Renal pelvis (tissue), 4 donors: ENCODE data around the gene RAB1B. TPM values are rescaled to one million over a fixed set of nuclear protein-coding genes. Genes with fewer than 3 reads are reported as not detected.
"Not testable (repeated sequence)": the region's sequence is repeated elsewhere in the genome, so short reads cannot be mapped to it uniquely, and the experiment has no call there.

ENCODE experiments used
- DNase-seq: peaks from one replicate; pipeline ENCODE4 v3.0.0-alpha.2; 2013
- polyA plus RNA-seq, 3 donors: library from polyadenylated mRNA; unstranded; fragments of 120-200 nt; gene quantifications; one replicate each; pipeline ENCODE4 v1.2.1, GENCODE V29; 2013; ENCODE audit not compliant: insufficient read length in 3 of 3

RAB1B gene
- polyA plus RNA-seq, 3 donors = 129 to 152 (median 142) TPM

DNA sequence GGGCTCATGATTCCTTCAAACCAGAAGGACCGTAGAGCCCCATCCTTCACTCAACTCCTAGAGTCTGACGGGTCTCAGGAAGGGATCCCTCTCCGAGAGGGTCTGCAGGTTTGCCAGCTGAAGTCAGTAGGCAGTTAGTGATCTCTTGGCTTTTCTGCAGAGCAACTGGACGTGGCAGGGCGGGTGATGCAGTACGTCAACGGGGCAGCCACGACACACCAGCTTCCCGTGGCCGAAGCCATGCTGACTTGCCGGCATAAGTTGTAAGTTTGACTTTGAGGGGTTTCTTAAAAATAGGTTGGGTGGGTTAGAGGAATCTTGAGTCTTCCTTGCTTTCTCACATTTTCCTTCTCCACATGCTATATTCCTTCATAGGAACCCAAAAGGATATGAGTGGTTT, 33.3 kb upstream of the RAB1B start:
- DNase-seq = no peak

DNA sequence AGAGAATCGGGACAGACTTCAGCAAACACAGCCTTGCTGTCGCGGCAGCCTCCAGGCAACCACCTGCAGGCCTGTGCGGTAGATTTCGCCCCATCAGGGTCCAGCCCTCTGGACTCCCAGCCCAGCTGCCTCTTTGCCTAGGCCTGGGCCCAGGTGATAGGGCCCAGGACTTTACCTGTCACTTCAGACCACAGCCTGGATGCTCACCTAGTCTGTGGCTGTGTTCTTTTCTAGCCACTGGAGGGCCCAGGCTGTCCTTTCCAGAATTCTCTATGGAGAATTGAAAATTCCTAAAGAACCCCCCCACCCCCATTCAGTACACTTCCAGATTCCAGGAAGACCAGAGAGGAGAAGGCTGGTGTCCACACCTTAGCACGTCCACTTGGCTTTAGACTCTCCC, 30.6 kb upstream of the RAB1B start:
- no peak for DNase-seq

DNA sequence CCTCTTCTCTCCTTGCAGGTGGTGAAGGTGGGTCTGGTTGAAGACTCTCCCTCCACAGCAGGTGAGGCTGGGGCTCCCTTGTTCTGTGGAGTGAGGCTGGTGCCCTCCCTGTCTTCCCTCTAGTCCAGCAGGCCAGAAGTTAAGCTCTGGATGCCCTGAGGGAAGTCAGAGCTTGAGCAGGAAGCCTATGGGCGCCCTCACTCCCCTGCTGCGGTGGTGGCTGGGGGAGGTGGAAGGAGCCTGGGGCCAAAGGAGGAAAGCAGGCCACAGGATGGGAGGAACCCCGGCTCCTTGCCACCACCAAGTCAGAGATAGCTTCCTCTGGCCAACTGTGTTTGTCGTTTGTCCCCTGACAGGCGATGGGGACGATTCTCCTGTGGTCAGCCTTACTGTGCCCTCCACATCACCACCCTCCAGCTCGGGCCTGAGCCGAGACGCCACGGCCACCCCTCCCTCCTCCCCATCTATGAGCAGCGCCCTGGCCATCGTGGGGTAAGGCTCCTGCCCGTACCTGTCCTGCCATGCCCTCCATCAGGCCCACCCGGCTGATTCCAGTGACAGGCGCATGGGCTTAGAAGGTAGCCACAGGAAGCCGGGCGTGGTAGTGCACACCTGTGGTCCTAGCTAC, 29.5 kb upstream of the RAB1B start:
- no peak for DNase-seq

DNA sequence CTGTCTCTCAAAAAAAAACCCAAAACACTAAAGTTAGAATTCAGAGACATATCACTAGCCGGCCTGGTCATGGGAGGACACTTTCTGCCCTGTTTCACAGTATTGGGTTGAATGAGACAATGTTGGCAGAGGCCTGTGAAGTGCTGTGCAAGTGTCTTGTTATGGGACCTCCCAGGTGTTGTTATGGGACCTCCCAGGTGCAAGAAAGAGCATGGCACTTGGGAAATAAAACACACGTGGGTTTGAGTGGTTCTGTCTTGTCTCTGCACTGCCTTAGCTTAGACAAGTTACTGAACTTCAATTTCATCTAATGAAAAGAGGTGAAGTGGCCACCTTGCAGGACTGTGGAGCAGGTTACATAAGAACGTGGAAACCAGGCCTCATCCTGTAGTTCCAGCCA, 28.9 kb upstream of the RAB1B start:
- no peak for DNase-seq

DNA sequence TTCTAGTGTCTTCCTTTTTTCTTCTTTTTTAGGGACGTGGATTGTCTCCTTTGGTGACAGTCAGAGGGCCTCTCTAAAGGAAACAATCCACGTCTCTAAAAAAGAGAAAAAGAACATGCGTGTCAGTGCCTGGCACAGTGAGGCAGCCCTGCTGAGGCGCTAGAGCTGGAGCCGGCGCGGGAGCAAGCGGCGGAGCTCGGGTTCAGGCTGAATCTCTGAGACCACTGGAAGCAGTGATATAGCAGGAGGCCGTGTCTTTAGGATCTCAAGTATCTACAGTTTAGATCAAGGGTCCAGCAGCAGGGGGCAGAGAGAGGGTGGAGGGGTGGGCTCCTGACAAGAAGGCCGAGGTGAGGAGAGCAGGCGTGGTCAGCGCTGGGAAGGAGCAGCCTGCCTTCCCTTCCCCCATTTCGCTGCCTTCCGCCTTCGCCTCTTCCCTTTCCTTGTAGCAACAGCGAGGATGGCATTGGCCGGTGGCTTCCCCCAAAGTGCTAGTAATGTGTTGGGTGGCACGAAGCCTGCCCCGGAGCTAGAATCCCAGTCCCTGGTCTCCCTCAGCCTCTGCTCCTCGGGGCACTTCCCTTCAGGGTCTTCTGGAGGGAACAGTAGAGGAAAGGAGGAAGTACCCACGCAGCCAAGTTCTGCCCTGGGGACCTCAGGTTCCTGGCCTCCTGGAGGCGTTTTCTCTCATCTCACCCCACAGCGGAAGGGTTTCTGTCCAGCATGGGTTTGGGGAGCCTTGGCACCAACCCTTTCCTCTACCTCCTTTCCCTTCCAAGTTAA, 28.2 kb upstream of the RAB1B start:
- DNase-seq = no peak

DNA sequence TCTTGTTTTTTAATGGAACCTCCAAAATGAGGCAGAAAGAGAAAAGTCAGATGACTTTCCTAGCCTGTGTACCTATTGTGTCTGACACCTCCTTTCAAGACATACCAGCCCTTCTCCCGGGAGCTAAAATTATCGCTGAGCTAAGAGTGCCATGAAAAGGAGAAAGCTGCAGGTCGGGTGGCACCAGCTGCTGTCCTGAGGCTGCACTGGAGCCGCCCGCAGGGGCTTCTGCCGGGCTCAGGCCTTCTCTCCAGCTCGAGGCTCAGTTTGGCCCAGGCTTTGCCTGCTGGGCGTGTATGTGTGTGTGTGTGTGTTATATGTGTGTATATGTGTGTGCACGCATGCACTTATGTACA, 27.7 kb upstream of the RAB1B start:
- no peak for DNase-seq

DNA sequence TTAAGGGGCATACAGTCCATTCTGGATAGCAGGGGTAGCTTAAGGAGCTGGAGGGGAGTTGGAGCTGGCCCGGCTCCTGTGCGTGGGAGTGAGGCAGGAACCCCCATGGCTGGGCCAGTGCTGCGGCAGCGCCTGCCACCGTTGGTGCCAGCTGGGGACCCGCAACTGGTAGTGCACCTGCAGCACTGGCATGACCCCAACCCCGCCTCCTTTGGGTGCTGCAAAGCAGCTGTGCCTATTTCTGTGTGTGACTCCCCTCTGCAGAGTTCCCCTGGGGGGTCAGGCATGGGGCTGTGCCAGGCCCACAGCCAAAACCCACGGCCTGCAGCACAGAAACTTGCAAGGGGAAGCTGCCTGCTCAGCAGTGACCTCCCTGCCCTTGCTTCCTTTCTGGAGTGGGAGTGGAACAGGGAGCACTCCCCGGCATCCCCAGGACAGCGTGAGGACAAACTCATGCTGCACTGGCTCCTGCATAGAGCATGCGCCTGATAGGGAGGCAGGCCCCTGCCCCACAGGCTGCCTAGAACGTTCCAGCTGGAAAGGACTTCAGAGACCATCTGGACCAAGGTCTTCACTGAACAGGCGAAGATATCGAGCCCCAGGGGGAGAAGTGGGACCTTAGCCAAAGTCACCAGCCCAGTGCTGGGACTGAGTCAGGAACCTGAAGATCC, 26.2 kb upstream of the RAB1B start:
- no peak for DNase-seq

DNA sequence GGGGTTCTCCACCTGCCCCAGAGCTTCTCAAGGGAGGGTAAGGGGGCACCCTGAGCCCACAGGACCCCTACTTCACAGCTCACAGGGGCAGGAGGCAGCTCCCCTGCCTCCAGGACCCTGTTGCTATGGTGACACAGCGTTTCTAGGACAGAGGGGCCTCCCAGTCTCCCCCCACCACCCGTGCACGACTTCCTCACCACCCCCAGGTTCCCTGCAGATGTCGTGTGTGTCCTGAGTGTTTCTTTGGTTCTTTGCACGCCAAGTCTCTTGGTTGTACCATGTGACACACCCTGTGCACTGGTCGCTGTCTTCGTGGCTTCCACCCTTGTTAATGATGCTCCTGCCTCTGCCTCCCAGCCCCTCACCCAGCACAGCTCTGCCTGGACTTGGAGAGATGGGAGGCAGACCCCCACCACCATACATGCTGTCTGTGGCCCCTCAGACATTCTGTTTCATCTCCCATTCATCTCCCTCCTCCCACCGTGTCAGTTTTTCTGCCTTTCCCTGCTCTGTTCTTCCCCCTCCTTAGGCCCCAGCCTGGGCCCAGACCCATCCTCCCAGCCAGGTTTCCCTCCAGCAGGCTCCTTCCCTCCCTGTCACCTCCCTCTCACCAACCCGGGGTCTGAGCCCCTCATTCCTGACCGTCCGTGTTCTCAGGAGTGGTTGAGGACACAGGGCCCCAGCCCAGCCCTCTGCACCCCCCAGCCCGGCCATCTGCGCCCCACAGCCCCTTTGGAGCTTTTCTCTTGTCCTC, 24.5 kb upstream of the RAB1B start:
- DNase-seq = no peak

DNA sequence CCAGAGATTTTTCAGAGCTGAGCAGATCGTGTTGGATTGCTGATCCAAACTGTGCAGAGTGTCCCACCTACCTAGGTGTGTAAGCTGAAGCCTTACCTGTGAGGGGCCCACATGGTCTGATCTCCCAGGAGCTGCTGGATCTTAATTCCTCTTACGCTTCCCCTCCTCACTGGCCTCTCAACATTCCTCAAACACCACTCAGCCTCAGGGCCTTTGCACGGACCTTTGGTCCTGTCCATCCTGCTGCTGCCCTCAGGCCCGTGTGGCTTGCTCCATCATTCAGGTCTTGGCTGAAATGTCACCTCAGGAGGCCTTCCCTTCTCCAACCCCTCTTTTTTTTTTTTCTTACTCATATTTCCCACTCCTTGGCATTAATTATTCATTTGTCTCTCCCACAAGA, 21.1 kb upstream of the RAB1B start:
- no peak for DNase-seq

DNA sequence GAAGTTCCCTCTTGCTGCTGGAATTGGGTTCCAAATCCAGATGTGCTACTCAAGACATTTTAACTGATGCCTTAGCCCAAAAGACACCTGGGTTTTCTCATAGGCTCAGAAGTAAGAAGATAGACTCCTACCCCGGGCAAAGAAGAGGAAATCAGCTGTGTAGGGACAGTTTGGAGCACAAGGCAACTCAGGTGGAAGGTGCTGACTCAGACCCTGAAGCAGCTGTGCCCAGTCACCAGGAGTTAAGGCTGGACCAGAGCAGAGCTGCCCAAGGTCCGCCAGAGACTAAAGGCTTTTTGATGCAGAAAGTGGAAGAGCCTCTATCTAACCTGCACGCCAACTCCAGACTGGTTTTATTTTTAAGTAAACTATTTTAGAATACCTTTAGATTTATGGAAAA, 20.6 kb upstream of the RAB1B start:
- no peak for DNase-seq

DNA sequence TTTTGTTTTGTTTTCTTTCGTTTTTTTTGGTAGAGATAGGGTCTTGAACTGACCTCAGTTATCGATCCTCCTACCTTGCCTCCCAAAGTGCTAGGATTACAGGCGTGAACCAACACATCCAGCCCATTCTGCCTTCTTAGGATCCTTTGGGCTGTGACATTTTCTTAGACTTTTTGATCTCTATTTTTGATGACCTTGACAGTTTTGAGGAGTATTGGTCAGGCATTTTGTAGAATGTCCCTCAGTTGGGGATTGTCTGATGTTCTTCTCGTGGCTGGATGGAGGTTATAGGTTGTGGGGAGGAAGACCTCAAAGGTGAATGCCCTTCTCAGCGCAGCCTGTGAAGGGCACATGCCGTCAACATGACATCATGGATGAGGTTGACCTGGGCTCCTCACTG, 19.5 kb upstream of the RAB1B start:
- DNase-seq = no peak

DNA sequence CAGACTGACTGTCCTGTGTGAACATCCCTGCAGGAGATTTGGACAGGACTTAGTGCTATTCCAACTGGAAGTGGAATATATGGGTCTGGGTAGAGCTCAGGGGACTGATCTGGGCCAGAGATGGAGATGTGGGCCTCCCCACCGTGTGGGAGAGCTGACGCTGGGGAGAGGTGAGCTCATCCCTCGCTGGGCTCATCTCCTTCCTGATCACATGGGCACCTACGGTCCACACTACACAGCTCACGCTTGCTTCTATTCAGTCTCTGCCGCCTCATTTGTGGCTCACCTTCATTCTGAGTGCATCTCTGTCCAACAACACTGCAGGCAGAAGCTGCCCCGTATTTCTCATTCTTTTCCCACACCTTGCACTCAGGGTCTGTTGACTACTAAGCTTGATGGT, 16.6 kb upstream of the RAB1B start:
- no peak for DNase-seq

DNA sequence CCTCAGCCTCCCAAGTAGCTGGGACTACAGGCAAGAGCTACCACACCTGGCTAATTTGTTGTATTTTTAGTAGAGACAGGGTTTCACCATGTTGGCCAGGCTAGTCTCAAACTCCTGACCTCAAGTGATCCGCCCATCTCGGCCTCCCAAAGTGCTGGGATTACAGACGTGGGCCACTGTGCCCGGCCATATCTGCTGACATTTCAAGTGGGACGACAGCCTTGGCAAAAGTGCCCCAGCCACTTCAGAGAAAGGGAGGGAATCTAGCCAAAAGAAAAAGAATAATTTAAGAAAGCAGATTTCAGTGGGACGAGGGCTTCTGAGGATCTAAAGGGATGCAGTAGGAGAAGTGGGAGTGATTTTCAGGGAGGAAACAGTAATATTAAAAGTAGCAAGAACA, 15.4 kb upstream of the RAB1B start:
- not testable (repeated sequence) for DNase-seq

DNA sequence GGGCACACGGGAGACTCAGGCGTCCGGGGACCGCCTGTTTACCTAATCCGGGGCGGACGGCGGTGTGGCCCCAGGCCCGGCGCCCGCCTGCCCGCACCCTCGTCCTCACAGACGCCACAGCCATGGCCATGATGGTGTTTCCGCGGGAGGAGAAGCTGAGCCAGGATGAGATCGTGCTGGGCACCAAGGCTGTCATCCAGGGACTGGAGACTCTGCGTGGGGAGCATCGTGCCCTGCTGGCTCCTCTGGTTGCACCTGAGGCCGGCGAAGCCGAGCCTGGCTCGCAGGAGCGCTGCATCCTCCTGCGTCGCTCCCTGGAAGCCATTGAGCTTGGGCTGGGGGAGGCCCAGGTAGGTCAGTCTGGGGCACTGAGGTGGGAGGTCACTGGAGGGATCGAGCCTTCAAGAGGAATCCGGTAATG, 10.0 kb upstream of the RAB1B start:
- no peak for DNase-seq

DNA sequence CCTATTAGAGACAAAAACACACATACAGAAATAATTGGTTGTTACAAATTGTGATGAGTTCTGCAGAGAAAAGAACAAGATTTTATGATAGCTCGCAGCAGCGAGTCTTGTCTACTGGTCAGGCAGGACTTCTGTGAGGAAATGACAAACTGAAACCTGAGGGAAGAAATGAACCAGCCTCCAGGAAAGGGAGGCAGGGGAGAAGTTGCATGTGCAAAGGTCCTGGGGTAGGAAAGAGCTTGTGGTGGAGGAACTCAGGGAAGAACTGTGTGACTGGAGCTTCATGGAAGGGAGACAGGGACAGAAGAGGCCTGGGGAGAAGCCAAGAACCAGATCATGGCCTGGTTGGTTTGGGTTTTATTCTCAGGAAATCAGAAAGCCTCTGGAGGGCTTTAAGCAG, 9.2 kb upstream of the RAB1B start:
- DNase-seq = no peak

DNA sequence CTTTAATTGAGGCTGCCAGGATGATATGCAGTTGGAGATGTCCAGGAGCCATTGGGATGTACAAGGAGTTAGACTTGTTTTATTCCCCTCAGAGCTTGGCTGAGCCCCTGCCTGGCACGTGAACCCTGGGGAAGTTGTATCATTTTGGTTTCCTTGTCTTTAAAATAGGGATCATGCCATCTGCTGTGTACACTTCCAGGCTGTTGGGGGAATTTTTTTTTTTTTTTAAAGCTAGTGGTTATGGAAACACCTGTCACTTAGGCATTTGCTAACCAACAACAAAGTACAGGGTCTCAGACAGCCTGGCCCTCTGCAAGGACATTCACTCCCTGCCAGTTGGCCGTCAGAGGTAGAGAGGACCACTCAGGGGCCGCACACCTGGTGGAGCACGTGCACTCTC, 8.5 kb upstream of the RAB1B start:
- DNase-seq = no peak

DNA sequence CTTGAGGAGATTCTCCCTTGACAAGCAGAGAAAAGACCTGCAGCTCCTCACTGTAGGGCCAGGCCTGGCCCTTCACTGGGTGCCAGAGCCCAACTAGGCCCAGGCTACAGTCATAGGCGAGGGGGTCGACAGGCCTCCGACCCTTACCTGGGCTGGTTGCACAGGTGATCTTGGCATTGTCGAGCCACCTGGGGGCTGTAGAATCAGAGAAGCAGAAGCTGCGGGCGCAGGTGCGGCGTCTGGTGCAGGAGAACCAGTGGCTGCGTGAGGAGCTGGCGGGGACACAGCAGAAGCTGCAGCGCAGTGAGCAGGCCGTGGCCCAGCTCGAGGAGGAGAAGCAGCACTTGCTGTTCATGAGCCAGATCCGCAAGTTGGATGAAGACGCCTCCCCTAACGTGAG, 6.9 kb upstream of the RAB1B start:
- no peak for DNase-seq

DNA sequence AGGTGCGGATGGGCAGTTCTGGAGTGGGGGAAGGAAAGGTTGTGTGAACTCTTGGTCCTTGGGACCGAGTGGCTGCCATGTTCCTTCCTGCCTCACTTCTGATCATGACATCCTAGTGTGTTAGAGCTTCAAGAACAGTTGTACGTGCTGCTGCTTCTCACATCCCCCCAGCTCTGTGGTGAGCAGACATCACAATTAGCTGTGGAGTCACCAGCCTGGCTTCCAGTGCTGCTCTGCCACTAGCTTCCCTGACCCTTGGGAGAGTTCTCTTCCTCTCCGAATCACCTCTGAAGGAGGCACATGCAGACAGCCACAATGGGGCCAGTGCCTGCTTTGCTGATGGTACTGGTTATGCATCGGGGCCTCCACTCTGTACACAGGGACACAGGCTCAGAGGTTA, 6.2 kb upstream of the RAB1B start:
- DNase-seq = no peak

DNA sequence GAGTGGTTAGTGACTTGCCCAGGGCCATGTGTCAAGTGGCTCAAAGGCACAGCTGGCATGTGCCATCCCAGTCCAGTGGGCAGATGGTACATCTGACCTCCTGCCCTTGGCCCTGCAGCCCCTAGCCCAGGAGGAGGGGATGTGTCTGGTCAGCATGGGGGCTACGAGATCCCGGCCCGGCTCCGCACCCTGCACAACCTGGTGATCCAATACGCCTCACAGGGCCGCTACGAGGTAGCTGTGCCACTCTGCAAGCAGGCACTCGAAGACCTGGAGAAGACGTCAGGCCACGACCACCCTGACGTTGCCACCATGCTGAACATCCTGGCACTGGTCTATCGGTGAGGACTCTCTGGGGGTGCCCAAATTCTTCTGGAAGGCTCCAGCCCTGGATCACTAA, 5.7 kb upstream of the RAB1B start:
- DNase-seq = no peak

DNA sequence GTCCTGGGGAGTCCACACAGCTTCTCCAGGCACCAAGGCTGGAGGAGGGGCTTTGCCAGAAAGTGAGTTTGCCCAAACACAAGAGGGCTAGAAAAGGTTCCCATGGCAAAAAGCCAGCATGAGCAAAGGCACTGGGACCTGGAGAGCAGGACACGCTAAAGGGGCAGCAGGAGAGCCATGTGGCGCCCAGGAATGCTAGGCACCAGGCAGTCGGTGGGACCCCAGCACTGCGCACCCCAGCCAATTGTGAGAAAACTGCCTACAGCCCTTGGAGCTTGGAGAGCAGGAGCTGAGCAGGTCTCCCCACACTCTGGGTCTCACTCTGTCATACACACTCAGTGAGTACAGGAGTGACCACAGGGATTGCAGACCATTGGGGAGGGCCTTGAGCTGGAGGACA, 5.2 kb upstream of the RAB1B start:
- DNase-seq = no peak

DNA sequence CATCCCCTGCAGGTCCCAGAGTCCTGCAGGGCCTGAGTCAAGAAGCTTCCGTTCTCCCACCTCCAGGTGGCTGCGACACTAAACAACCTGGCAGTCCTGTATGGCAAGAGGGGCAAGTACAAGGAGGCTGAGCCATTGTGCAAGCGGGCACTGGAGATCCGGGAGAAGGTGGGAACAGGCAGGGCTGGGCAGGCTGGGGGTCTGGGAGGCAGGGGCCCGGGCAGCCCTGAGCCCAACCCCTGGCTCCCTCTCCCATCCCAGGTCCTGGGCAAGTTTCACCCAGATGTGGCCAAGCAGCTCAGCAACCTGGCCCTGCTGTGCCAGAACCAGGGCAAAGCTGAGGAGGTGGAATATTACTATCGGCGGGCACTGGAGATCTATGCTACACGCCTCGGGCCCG, 4.7 kb upstream of the RAB1B start:
- no peak for DNase-seq

DNA sequence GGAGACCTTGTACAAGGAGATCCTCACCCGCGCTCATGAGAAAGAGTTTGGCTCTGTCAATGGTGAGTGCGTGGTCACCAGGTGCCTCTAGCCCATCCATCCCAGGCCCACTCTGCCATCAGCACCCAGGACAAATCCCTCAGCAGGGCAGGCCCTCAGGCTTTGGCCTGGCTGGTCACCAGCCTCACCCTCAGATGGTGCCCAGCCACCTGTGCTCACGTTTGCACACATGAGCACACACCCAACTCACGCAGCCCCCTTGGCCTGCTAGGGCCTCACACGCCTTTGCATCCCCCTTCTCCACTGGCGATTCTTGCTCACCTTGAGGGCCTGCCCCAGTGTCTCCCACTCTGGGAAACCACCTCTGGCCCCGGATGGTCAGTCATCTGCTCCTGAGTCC, 4.1 kb upstream of the RAB1B start:
- no peak for DNase-seq

DNA sequence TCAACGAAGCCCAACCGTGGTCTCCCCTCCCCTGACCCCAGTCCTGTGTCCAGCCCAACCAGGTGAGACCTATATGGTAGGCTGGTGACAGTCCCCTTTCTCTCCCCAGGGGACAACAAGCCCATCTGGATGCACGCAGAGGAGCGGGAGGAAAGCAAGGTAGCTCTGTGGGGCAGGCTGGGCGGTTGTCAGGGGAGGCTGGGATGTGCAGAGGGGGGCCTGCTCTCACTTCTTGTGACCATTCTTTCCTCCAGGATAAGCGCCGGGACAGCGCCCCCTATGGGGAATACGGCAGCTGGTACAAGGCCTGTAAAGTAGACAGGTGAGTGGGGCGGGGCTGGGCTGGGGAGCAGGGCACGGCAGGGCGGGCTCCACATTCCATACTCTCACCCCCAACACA, 3.5 kb upstream of the RAB1B start:
- DNase-seq = no peak
